ENCODE results near the gene GNPDA2.
"Not testable (repeated sequence)": the region's sequence is repeated elsewhere in the genome, so short reads cannot be mapped to it uniquely, and the experiment has no call there.

Gene GNPDA2

GRCh38 chr4:44736900-44737299 is 10.5 kb upstream of the GNPDA2 start:
- Histone ChIP-seq H3K4me1 (ENCODE audit: control insufficient read depth, insufficient read depth, low read length) (no peaks in the 10 kb centered on the region), H3K36me3 (ENCODE audit: control insufficient read depth, insufficient read depth, low read length) (no peaks in the 10 kb centered on the region), H3K27ac (ENCODE audit: low read length) (no peak overlapping the region), H3K4me3 (ENCODE audit: low read length) (no peak overlapping the region), H3K27me3 (ENCODE audit: control insufficient read depth, insufficient read depth, low read length) (no peaks in the 10 kb centered on the region), H3K9me3 (ENCODE audit: control insufficient read depth, insufficient read depth, low read length) (no peaks in the 10 kb centered on the region)
- DNase-seq (ENCODE audit: low read depth, low spot score): no peak
- WGBS (ENCODE audit: insufficient coverage, insufficient read length): no CpG with 5 or more reads among the region's 2 CpGs

- WGBS (ENCODE audit: insufficient coverage, insufficient read length): no CpG with 5 or more reads among the region's 9 CpGs
- H3K27me3 ChIP-seq (ENCODE audit: control insufficient read depth, insufficient read depth, low read length); H3K4me3 ChIP-seq (ENCODE audit: low read length); H3K9me3 ChIP-seq (ENCODE audit: control insufficient read depth, insufficient read depth, low read length); H3K36me3 ChIP-seq (ENCODE audit: control insufficient read depth, insufficient read depth, low read length); H3K4me1 ChIP-seq (ENCODE audit: control insufficient read depth, insufficient read depth, low read length); DNase-seq (ENCODE audit: low read depth, low spot score); H3K27ac ChIP-seq (ENCODE audit: low read length): not testable (repeated sequence)
Measured at GRCh38 chr4:44728694-44729093, 2.3 kb upstream of the GNPDA2 start.

GRCh38 chr4:44727471-44727870 is 1.1 kb upstream of the GNPDA2 start:
- no peak overlapping the region for H3K27ac ChIP-seq (ENCODE audit: low read length)
- no peaks in the 10 kb centered on the region for H3K4me1 ChIP-seq (ENCODE audit: control insufficient read depth, insufficient read depth, low read length)
- H3K9me3 ChIP-seq (ENCODE audit: control insufficient read depth, insufficient read depth, low read length): no peaks in the 10 kb centered on the region
- H3K36me3 ChIP-seq (ENCODE audit: control insufficient read depth, insufficient read depth, low read length): no peaks in the 10 kb centered on the region
- no CpG with 5 or more reads among the region's 6 CpGs for WGBS (ENCODE audit: insufficient coverage, insufficient read length)
- H3K27me3 ChIP-seq (ENCODE audit: control insufficient read depth, insufficient read depth, low read length): no peaks in the 10 kb centered on the region
- H3K4me3 ChIP-seq (ENCODE audit: low read length): no peak overlapping the region
- no peak for DNase-seq (ENCODE audit: low read depth, low spot score)

GRCh38 chr4:44725726-44726037 is 674 bp downstream of the GNPDA2 start:
- no peaks in the 10 kb centered on the region for H3K27me3 ChIP-seq (ENCODE audit: control insufficient read depth, insufficient read depth, low read length)
- WGBS (ENCODE audit: insufficient coverage, insufficient read length): no CpG with 5 or more reads among the region's 9 CpGs
- no peaks in the 10 kb centered on the region for H3K36me3 ChIP-seq (ENCODE audit: control insufficient read depth, insufficient read depth, low read length)
- H3K4me3 ChIP-seq (ENCODE audit: low read length): peak overlapping the region; percentile 39; the same call in 1 of the 2 replicates
- no peak for DNase-seq (ENCODE audit: low read depth, low spot score)
- H3K4me1 ChIP-seq (ENCODE audit: control insufficient read depth, insufficient read depth, low read length): no peaks in the 10 kb centered on the region
- no peak overlapping the region for H3K27ac ChIP-seq (ENCODE audit: low read length)
- no peaks in the 10 kb centered on the region for H3K9me3 ChIP-seq (ENCODE audit: control insufficient read depth, insufficient read depth, low read length)

- no CpG with 5 or more reads among the region's 6 CpGs for WGBS (ENCODE audit: insufficient coverage, insufficient read length)
- no peak for DNase-seq (ENCODE audit: low read depth, low spot score)
- H3K27me3 ChIP-seq (ENCODE audit: control insufficient read depth, insufficient read depth, low read length): no peaks in the 10 kb centered on the region
Measured at GRCh38 chr4:44725166-44725565, 1.2 kb downstream of the GNPDA2 start.

GRCh38 chr4:44722001-44722400 is 4.4 kb downstream of the GNPDA2 start:
- no peak for DNase-seq (ENCODE audit: low read depth, low spot score)
- Histone ChIP-seq H3K9me3 (ENCODE audit: control insufficient read depth, insufficient read depth, low read length) (no peaks in the 10 kb centered on the region), H3K4me1 (ENCODE audit: control insufficient read depth, insufficient read depth, low read length) (no peaks in the 10 kb centered on the region), H3K27me3 (ENCODE audit: control insufficient read depth, insufficient read depth, low read length) (no peaks in the 10 kb centered on the region), H3K27ac (ENCODE audit: low read length) (no peak overlapping the region), H3K4me3 (ENCODE audit: low read length) (no peak overlapping the region), H3K36me3 (ENCODE audit: control insufficient read depth, insufficient read depth, low read length) (no peaks in the 10 kb centered on the region)
- WGBS (ENCODE audit: insufficient coverage, insufficient read length): no CpG with 5 or more reads among the region's 3 CpGs

More at GRCh38 chr4:44725166-44725565, 1.2 kb downstream of the GNPDA2 start:
- Histone ChIP-seq H3K36me3 (ENCODE audit: control insufficient read depth, insufficient read depth, low read length) (no peaks in the 10 kb centered on the region), H3K27ac (ENCODE audit: low read length) (no peak overlapping the region), H3K4me1 (ENCODE audit: control insufficient read depth, insufficient read depth, low read length) (no peaks in the 10 kb centered on the region), H3K4me3 (ENCODE audit: low read length) (no peak overlapping the region; the same call in 1 of the 2 replicates), H3K9me3 (ENCODE audit: control insufficient read depth, insufficient read depth, low read length) (no peaks in the 10 kb centered on the region)

GRCh38 chr4:44720371-44720770 is 6.0 kb downstream of the GNPDA2 start:
- no CpG with 5 or more reads among the region's 4 CpGs for WGBS (ENCODE audit: insufficient coverage, insufficient read length)
- H3K36me3 ChIP-seq (ENCODE audit: control insufficient read depth, insufficient read depth, low read length): no peaks in the 10 kb centered on the region
- H3K4me1 ChIP-seq (ENCODE audit: control insufficient read depth, insufficient read depth, low read length): no peaks in the 10 kb centered on the region
- H3K9me3 ChIP-seq (ENCODE audit: control insufficient read depth, insufficient read depth, low read length): no peaks in the 10 kb centered on the region
- H3K4me3 ChIP-seq (ENCODE audit: low read length): no peak overlapping the region
- H3K27ac ChIP-seq (ENCODE audit: low read length): no peak overlapping the region
- no peak for DNase-seq (ENCODE audit: low read depth, low spot score)
- no peaks in the 10 kb centered on the region for H3K27me3 ChIP-seq (ENCODE audit: control insufficient read depth, insufficient read depth, low read length)

- no peaks in the 10 kb centered on the region for H3K4me1 ChIP-seq (ENCODE audit: control insufficient read depth, insufficient read depth, low read length)
- H3K4me3 ChIP-seq (ENCODE audit: low read length): no peak overlapping the region
- DNase-seq (ENCODE audit: low read depth, low spot score): no peak
- H3K27ac ChIP-seq (ENCODE audit: low read length): no peak overlapping the region
- no peaks in the 10 kb centered on the region for H3K9me3 ChIP-seq (ENCODE audit: control insufficient read depth, insufficient read depth, low read length)
- WGBS (ENCODE audit: insufficient coverage, insufficient read length): no CpG with 5 or more reads among the region's 5 CpGs
- no peaks in the 10 kb centered on the region for H3K27me3 ChIP-seq (ENCODE audit: control insufficient read depth, insufficient read depth, low read length)
- no peaks in the 10 kb centered on the region for H3K36me3 ChIP-seq (ENCODE audit: control insufficient read depth, insufficient read depth, low read length)
Measured at GRCh38 chr4:44716597-44716996, 9.8 kb downstream of the GNPDA2 start.

- no peaks in the 10 kb centered on the region for H3K4me1 ChIP-seq (ENCODE audit: control insufficient read depth, insufficient read depth, low read length)
- no peaks in the 10 kb centered on the region for H3K27me3 ChIP-seq (ENCODE audit: control insufficient read depth, insufficient read depth, low read length)
- no peak overlapping the region for H3K4me3 ChIP-seq (ENCODE audit: low read length)
- H3K27ac ChIP-seq (ENCODE audit: low read length): no peak overlapping the region
- no peaks in the 10 kb centered on the region for H3K36me3 ChIP-seq (ENCODE audit: control insufficient read depth, insufficient read depth, low read length)
- DNase-seq (ENCODE audit: low read depth, low spot score): no peak
- no CpG with 5 or more reads among the region's 1 CpG for WGBS (ENCODE audit: insufficient coverage, insufficient read length)
- H3K9me3 ChIP-seq (ENCODE audit: control insufficient read depth, insufficient read depth, low read length): no peaks in the 10 kb centered on the region
Measured at GRCh38 chr4:44713125-44713524, 13.2 kb downstream of the GNPDA2 start.

- Histone ChIP-seq H3K4me1 (ENCODE audit: control insufficient read depth, insufficient read depth, low read length) (no peaks in the 10 kb centered on the region), H3K36me3 (ENCODE audit: control insufficient read depth, insufficient read depth, low read length) (no peaks in the 10 kb centered on the region), H3K27ac (ENCODE audit: low read length) (no peak overlapping the region), H3K27me3 (ENCODE audit: control insufficient read depth, insufficient read depth, low read length) (no peaks in the 10 kb centered on the region), H3K9me3 (ENCODE audit: control insufficient read depth, insufficient read depth, low read length) (no peaks in the 10 kb centered on the region), H3K4me3 (ENCODE audit: low read length) (no peak overlapping the region)
- DNase-seq (ENCODE audit: low read depth, low spot score): no peak
- no CpG with 5 or more reads among the region's 4 CpGs for WGBS (ENCODE audit: insufficient coverage, insufficient read length)
Measured at GRCh38 chr4:44704673-44705072, 21.7 kb downstream of the GNPDA2 start.

GRCh38 chr4:44701037-44701436 is 25.3 kb downstream of the GNPDA2 start:
- no peak overlapping the region for H3K27ac ChIP-seq (ENCODE audit: low read length)
- H3K9me3 ChIP-seq (ENCODE audit: control insufficient read depth, insufficient read depth, low read length): no peaks in the 10 kb centered on the region
- no peaks in the 10 kb centered on the region; the same call in 1 of the 2 replicates for H3K36me3 ChIP-seq (ENCODE audit: control insufficient read depth, insufficient read depth, low read length)
- no CpG with 5 or more reads among the region's 2 CpGs for WGBS (ENCODE audit: insufficient coverage, insufficient read length)
- H3K27me3 ChIP-seq (ENCODE audit: control insufficient read depth, insufficient read depth, low read length): no peaks in the 10 kb centered on the region
- H3K4me1 ChIP-seq (ENCODE audit: control insufficient read depth, insufficient read depth, low read length): no peaks in the 10 kb centered on the region
- no peak for DNase-seq (ENCODE audit: low read depth, low spot score)
- no peak overlapping the region for H3K4me3 ChIP-seq (ENCODE audit: low read length)

All from iPS DF 6.9 (cell line).